ENCODE data around the gene OAT. TPM values are rescaled to one million over a fixed set of nuclear protein-coding genes. Genes with fewer than 3 reads are reported as not detected.

The OAT gene
- total RNA-seq, 2 donors from 2014 or later: 22.8 to 40.9 TPM

DNA sequence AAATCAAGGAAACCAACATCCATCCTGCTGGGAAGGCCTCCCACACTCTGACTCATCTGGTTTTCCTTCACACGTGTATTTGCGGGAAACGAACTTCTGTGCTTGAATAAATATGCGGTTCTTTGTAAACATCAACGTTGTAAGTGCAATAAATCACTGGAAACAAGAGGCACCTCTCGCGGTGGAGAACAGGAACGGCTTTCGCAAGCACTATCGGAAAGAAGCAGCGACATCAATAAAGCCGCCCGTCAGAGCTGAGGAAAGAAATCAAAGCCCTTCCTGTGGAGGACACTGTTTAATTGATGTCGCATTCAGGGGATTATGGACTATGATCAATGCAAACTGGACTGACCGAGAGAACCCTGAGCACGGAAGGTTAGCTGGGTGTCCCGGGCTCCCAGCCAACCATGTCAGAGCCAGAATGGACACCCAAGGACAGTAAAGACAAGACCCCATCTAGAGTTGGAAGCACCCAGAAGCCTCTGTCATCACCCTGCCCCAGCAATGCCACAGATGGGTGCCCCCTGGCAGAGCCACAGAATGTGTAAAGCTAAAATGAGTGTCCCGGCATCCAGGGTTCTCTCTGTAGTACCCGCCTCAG is 37.6 kb downstream of the OAT start:
- H3K4me3 ChIP-seq: no peak overlapping the region
- no peak for TF ChIP-seq POLR2A (IDR thresholded peaks at IDR 0.05)
- TF ChIP-seq, protein P1, sequence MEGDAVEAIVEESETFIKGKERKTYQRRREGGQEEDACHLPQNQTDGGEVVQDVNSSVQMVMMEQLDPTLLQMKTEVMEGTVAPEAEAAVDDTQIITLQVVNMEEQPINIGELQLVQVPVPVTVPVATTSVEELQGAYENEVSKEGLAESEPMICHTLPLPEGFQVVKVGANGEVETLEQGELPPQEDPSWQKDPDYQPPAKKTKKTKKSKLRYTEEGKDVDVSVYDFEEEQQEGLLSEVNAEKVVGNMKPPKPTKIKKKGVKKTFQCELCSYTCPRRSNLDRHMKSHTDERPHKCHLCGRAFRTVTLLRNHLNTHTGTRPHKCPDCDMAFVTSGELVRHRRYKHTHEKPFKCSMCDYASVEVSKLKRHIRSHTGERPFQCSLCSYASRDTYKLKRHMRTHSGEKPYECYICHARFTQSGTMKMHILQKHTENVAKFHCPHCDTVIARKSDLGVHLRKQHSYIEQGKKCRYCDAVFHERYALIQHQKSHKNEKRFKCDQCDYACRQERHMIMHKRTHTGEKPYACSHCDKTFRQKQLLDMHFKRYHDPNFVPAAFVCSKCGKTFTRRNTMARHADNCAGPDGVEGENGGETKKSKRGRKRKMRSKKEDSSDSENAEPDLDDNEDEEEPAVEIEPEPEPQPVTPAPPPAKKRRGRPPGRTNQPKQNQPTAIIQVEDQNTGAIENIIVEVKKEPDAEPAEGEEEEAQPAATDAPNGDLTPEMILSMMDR (IDR thresholded peaks at IDR 0.05): no peak
- DNase-seq (no peak), ATAC-seq (no peak)
- H3K9me3 ChIP-seq: no peaks in the 10 kb centered on the region
- H3K27ac ChIP-seq: no peak overlapping the region
- no peaks in the 10 kb centered on the region for H3K27me3 ChIP-seq
- 18 to 19% methylated on average over 18 to 19 of the region's 19 CpGs for WGBS, 2 donors
- H3K36me3 ChIP-seq (replicated peaks in 1 of 2; ENCODE audit: insufficient read depth in 1 of 2, low read depth in 2 of 2): no peaks in the 10 kb centered on the region
- H3K4me1 ChIP-seq: no peaks in the 10 kb centered on the region
- intact Hi-C loops (cut with DNase I): no loop called here

- WGBS, 2 donors: 44 to 54% methylated on average over 9 of the region's 9 CpGs
- intact Hi-C loops (cut with DNase I): no loop called here
- no peaks in the 10 kb centered on the region for H3K27me3 ChIP-seq
Observed at GRCh38 chr10:124380256-124380995, 38.3 kb downstream of the OAT start.

DNA sequence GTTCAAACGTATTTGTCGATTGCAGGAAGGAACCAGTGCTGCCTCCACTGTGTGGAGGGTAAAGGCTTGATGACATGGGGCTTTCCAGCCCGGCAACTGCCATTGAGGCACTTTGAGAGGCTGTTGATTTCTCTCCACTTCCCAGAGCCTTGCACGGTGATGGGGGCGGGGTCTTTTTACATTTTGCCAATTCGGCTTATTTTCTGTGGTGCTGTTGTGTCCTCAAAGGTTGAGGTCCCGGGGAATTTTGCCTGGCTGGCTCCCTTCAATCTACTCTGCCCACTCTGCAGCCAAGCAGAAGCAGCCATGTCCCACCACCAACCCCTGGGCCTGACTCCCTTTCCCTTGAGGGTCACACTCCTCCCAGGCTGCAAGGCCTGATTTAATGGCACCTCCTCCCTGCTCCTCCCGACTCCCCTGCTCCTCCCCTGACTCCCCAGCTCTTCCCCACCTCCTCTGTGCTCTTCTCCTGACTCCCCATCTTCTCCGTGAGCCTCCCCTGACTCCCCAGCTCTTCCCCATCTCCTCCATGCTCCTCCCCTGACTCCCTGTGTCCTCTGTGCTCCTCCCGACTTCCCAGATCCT is 39.0 kb downstream of the OAT start:
- no peak for TF ChIP-seq POLR2A (IDR thresholded peaks at IDR 0.05)
- TF ChIP-seq, protein P1 (IDR thresholded peaks at IDR 0.05): no peak
- Histone ChIP-seq H3K4me1 (no peaks in the 10 kb centered on the region), H3K4me3 (no peak overlapping the region), H3K36me3 (replicated peaks in 1 of 2; ENCODE audit: insufficient read depth in 1 of 2, low read depth in 2 of 2) (no peaks in the 10 kb centered on the region), H3K27me3 (no peaks in the 10 kb centered on the region), H3K9me3 (no peaks in the 10 kb centered on the region), H3K27ac (no peak overlapping the region)
- DNase-seq (no peak), ATAC-seq (no peak)
- intact Hi-C loops (cut with DNase I): no loop called here
- 48 to 67% methylated on average over 10 of the region's 10 CpGs for WGBS, 2 donors

More at GRCh38 chr10:124380256-124380995, 38.3 kb downstream of the OAT start:
- DNase-seq (no peak), ATAC-seq (no peak)
- no peak for TF ChIP-seq POLR2A (IDR thresholded peaks at IDR 0.05)
- TF ChIP-seq, protein P1 (IDR thresholded peaks at IDR 0.05): no peak
- Histone ChIP-seq H3K4me1 (no peaks in the 10 kb centered on the region), H3K4me3 (no peak overlapping the region), H3K36me3 (replicated peaks in 1 of 2; ENCODE audit: insufficient read depth in 1 of 2, low read depth in 2 of 2) (no peaks in the 10 kb centered on the region), H3K9me3 (no peaks in the 10 kb centered on the region), H3K27ac (no peak overlapping the region)

- TF ChIP-seq, protein P1 (IDR thresholded peaks at IDR 0.05): no peak
- TF ChIP-seq POLR2A (IDR thresholded peaks at IDR 0.05): no peak
- H3K36me3 ChIP-seq (replicated peaks in 1 of 2; ENCODE audit: insufficient read depth in 1 of 2, low read depth in 2 of 2): no peaks in the 10 kb centered on the region
- intact Hi-C loops (cut with DNase I): no loop called here
- DNase-seq: no peak
- 45 to 48% methylated on average over 13 to 16 of the region's 16 CpGs for WGBS, 2 donors
- H3K4me1 ChIP-seq: no peaks in the 10 kb centered on the region
- no peak overlapping the region for H3K27ac ChIP-seq
- ATAC-seq: no peak
- no peaks in the 10 kb centered on the region for H3K9me3 ChIP-seq
- no peak overlapping the region for H3K4me3 ChIP-seq
- no peaks in the 10 kb centered on the region for H3K27me3 ChIP-seq
Observed at GRCh38 chr10:124378881-124379471, 39.7 kb downstream of the OAT start.
